GM11168 (cell line): Measurements from ENCODE around the gene SCNN1G.
"Not testable (repeated sequence)": the region's sequence is repeated elsewhere in the genome, so short reads cannot be mapped to it uniquely, and the experiment has no call there.

Experiments
- in situ Hi-C: fragments of 300-500 bp; cut with MboI; formaldehyde crosslinking; loops from one replicate; pipeline ENCODE4 v1.12.0; 2022; ENCODE audit warnings: low sequenced_read_pairs; ENCODE audit not compliant: unreplicated experiment

Gene SCNN1G

GRCh38 chr16:23182679-23183542, at the start of gene SCNN1G:
SCNN1G (plus strand) TSS chr16:23182745; CDS start chr16:23186272, 3,527 bp downstream.
- in situ Hi-C loops, result no loop called here

GRCh38 chr16:23132775-23133463, 49.6 kb upstream of the SCNN1G start:
- in situ Hi-C loops, result no loop called here

DNA sequence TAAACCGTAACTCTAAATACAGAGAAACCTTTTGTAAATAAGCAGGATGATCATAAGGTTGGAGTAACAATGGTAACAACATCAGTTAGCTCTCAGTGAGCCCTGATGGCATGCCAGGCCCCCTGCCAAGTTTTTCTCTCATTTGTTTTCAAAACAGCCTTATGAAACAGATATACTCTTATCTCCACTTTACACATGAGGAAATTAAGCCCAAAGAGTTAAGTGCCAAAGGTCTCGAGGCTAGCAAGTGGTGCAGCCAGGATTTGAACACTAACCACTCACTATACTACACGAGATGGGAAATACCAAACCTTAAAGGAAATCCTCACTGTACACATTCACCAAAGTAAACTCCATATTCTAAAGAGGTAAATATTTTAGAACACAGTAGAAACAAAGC, 48.3 kb upstream of the SCNN1G start:
- in situ Hi-C loops, result no loop called here

- in situ Hi-C loops, result no loop called here
These were observed 45.3 kb upstream of the SCNN1G start for GRCh38 chr16:23137256-23137655.

DNA sequence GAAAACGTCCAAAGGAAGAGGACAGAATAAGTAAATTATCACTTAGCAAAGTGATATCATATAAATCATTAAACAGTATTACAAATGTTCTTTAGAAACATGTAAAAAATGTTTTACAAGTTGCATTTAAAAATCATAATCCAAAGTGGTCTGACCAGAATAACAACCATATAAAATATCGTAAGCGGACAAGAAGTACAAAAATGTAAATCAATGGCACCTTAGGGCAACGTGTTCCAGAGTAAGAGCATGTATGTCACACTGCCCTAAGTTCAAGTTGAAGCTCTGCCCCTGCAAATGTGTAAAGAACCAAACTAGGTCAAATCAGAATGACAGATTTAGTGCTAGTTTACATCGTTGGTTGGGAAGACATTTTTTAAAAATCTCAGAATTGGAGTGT, 44.7 kb upstream of the SCNN1G start:
- in situ Hi-C loops, result no loop called here

DNA sequence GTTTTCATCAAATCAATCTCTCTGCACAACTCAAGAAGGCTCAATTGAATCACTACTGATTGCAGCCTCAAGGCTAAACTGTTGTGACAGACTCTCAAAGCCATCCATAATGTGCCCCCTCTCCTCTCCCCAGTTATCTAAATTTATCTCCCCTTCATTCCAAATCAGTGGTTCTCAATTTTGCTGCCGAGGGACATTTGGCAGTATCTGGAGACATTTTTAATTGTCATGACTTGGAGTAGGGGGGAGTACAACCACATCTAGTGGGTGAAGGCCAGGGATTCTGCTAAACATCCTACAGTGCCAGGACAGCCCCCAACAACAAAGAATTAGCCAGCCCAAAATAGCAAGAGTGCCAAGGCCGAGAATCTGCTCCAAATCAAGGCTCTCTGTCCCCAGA, 42.4 kb upstream of the SCNN1G start:
- in situ Hi-C loops, result no loop called here

DNA sequence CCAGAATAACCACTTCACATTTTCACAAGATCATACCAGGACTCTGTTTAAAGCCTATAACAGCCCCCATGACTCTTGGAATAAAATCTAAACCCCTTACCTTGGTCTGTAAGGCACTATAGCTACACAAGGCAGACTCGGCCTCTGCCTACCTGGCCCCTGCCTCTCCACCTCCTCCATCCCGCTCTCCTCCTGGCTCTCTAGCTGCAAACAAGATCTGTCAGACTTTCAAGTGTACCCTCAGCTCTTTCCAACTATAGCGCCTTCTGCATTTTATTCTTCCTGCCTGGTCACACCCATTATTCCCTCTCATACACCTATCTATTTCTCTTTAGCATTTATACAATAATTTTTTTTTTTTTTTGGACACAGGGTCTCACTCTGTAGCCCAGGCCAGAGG, 41.5 kb upstream of the SCNN1G start:
- in situ Hi-C loops, result no loop called here

DNA sequence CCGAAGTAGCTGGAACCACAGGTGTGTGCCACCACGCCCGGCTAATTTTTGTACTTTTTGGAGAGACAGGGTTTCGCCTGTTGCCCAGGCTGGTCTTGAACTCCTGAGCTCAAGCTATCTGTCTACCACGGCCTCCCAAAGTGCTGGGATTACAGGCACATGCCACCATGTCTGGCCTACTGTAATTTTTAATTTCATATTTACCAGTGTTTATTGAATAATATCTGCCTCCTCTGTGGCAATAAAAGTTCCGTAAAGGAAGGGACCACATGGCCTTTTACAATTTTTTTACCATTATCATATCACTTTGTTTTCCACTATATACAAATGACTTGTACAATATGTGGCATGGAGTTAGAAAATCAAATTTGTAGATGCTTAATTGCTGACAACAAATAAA, 41.0 kb upstream of the SCNN1G start:
- in situ Hi-C loops, result no loop called here

DNA sequence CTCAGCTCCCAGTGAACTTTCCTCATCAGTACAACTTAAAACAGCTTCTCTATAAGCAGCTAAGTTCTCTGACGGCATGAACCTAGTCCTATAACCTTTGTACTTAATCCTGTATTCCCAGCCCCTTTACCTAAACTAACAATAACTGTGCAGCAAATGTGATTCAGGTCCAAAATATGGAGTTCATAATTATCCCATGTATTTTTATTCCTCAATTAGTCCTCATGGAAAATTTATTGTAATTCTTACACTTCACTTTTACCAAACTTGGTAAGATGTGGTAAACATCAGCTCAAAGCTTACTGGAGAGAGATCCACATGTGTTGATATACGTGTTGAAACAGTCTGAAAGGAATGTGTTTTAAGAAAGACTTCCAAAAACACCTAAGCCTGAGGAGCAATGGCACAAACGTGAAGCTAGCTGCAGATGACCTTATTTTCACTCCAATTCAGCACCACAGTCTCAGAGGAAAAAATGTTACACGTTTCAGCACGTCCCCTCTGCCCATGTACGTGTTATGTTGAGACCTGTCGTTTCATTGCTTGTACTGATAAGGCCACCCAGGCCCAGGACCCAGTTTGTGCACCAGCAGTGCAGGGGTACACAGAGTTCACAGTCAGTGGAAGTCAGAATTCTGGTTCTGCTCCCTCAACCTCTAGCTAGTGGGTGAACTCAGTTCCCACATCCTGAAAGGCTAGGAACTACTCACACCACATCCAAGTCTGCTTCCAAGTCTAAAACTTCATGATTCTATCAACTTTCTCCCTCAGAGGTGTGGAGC, 40.4 kb upstream of the SCNN1G start:
- in situ Hi-C loops, result no loop called here

- in situ Hi-C loops, result no loop called here
These were observed 39.2 kb upstream of the SCNN1G start for GRCh38 chr16:23143391-23143790.

DNA sequence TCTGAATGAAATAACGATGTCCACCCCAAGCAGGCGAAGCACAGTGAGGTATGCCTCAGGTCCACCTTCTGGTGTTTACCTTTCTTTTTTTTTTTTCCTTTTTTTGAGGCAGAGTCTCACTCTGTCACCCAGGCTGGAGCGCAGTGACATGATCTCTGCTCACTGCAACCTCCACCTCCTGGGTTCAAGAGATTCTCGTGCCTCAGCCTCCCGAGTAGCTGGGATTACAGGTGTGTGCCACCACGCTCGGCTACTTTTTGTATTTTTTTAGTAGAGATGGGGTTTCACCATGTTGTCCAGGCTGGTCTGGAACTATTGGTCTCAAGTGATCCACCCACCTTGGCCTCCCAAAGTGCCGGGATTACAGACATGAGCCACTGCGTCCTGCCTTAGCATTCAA, 38.2 kb upstream of the SCNN1G start:
- in situ Hi-C loops, result not testable (repeated sequence)

GRCh38 chr16:23145186-23145585, 37.4 kb upstream of the SCNN1G start:
- in situ Hi-C loops, result no loop called here

DNA sequence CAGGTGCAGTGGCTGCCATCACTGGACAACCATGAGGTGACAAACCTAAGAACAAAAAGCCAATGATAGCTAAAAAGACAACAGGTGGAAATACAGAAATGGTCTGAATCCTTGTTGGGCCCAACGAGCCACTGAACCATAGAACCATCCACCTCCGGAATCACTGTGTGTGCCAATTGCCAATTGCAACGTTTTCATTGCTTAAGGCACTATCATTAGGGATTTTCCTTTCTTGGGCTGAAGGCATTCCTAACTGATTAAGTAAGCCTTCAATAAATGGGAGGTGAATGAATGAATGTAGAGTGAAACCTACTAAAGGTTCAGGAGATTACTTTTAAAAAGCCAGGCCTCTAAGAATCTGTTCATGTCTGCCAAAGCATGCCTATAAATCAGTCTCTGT, 36.9 kb upstream of the SCNN1G start:
- in situ Hi-C loops, result no loop called here

DNA sequence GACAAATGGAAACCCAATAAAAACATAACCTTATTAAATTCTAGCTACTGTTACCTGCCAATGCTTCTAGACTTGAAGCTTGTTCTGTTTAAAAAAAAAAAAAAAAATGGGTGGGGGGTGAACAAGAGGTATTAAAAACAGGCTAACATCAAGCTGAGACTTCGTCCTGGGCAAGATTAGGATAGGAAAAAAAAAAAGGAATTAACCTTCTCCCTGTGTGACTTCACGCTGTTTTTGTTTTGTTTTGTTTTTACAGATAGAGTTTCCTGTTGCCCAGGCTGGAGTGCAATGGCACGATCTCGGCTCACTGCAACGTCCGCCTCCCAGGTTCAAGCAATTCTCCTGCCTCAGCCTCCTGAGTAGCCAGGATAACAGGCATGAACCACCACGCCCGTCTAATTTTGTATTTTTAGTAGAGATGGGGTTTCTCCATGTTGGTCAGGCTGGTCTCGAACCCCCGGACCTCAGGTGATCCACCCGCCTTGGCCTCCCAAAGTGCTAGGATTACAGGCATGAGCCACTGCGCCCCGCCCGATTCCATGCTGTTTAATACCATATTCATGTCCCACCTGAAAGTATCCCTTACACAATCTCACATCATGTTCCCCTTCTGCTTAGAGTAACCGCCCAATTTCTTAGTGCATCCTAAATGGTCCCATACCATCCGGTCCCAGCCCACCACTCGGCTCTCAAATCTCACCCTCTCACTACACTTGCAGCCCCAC, 35.5 kb upstream of the SCNN1G start:
- in situ Hi-C loops, result no loop called here

- in situ Hi-C loops, result no loop called here
These were observed 34.9 kb upstream of the SCNN1G start for GRCh38 chr16:23147666-23148065.

DNA sequence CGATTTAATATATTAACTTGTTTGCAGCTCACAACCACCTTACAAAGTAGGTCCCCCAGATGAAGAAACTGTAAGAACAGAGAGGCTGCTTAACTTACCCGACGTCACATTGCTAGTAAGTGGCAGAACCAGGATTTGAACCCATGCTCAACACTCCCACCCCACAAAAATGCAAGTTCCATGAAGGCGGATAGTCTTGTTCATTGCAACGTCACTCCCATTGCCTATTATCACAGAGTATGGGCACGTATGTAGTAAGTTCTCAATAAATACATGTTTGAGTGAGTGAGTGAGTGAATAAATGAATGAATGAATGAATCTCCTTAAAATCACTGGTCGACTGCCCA, 34.4 kb upstream of the SCNN1G start:
- in situ Hi-C loops, result no loop called here

GRCh38 chr16:23148513-23149266, 33.9 kb upstream of the SCNN1G start:
- in situ Hi-C loops, result no loop called here

DNA sequence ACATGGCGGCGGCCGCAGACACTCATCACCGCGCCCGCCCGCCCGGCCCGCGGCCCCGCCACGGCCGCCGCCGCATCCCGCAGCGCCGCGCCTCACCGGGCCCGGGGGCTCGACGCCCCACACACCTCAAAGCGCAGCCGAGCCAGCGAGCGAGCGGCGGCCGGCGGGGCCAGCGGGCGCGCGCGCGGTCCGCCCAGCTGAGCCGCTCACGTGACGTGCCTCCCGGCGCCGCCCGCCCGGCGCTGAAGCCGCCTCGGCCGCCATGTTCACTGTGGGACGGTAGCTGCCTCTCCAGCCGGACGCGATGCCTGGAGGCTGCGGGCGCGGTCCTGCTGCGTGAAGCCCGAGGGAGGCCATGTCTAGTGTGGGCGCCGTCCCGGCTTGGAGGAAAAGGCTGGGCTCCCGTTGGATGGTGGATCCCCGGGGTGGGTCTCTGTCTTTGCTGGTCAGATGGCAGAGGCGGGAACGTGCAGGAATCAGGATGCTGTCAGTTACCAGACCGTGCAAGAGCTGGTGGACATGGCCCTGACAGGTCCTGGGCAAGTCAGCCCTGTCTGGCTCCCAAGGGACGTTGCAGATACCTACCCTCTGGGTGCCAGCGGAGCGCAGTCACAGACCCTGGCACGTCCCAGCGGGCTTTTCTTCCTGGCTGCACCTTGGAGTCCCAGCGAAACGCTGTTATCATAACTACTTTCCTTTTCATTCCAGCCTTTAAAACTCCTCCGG, 33.1 kb upstream of the SCNN1G start, which contains the start of gene USP31:
Gene USP31 (minus strand): TSS at position 186 of the 726 bp plus-strand sequence. CDS start 182 bp downstream, at position 4.
- in situ Hi-C loops, result no loop called here

- in situ Hi-C loops, result no loop called here
These were observed 32.6 kb upstream of the SCNN1G start for GRCh38 chr16:23149993-23150364.
